ENCODE results near the gene SLX4IP. TPM values are rescaled to one million over a fixed set of nuclear protein-coding genes. Genes with fewer than 3 reads are reported as not detected.
"Not testable (repeated sequence)": the region's sequence is repeated elsewhere in the genome, so short reads cannot be mapped to it uniquely, and the experiment has no call there.

Gene SLX4IP
- total and polyA plus RNA-seq, 2 donors (not counting 1 experiment from before 2014, with no cell fraction given) = 2.0 to 8.1 TPM

DNA sequence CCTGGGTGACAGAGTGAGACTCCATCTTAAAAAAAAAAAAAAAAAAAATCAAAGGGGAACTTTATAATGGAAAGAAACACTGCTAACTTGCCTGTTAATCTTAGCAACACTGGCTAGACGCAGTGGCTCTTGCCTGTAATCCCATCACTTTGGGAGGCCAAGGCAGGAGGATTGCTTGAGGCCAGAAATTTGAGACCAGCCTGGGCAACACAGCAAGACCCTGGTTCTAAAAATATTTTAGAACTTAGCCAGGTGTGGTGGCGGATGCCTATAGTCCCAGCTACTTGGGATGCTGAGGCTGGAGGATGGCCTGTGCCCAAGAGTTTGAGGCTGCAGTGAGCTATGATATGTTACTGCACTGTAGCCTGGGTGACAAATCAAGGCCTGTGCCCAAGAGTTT is 17.9 kb upstream of the SLX4IP start:
- CTCF ChIA-PET = interaction anchor here (3.4 kb wide), 1 partner anchor 10 kb away, joined by 24 read pairs; no protein-coding TSS in a partner anchor
- 100% methylated on average over 1 of the region's 2 CpGs for WGBS (ENCODE audit: insufficient coverage)
- not testable (repeated sequence) for H3K79me2 ChIP-seq (ENCODE audit: control insufficient read depth, insufficient read depth, low read length)

DNA sequence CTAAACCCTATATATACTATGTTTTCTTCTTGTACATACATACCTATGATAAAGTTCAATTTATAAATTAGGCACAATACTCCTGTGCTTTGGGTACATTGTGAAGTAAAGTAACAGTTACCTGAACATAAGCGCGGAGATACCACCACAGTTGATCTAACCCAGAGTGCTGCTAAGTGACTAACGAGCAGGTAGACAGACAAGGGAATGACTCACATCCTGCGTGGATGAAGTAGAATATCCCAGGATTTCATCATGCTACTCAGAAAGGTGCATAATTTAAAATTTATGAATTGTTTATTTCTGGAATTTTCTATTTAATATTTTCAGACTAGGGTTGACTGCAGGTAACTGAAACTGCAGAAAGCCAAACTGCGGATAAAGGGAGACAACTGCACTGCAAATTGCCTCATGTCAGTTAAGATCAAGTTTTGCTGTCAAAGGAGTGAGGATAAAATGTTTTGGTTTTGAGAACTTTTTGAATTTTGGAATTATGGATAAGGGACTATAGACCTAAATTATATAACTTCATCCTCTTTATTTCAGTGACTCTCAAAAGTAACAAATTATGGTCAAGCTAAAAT is 15.5 kb upstream of the SLX4IP start:
- POLR2A ChIA-PET = no interaction called here
- Mint-ChIP-seq H3K27ac (no peak overlapping the region), H3K4me3 (no peak overlapping the region), H3K27me3 (no peaks in the 10 kb centered on the region), H3K9me3 (ENCODE audit: insufficient read depth) (no peaks in the 10 kb centered on the region), H3K4me1 (peaks cover 20% of the 10 kb centered on the region)
- DNase-seq = no peak
- no peak overlapping the region for H3K9ac ChIP-seq (ENCODE audit: low read length)
- peaks cover 0 to 8% of the 10 kb centered on the region in 2 donors for H3K4me1 ChIP-seq (ENCODE audit: control insufficient read depth in 2 of 2, insufficient read depth in 2 of 2, low read length in 2 of 2)
- no peak overlapping the region for H2AFZ ChIP-seq (ENCODE audit: insufficient read depth, low read depth, low read length, poor library complexity, severe bottlenecking)
- no peak overlapping the region for H3K4me3 ChIP-seq (ENCODE audit: control extremely low read depth in 1 of 5, extremely low read depth in 1 of 5, insufficient read depth in 1 of 5, low read depth in 2 of 5, low read length in 4 of 5)
- no peak overlapping the region for H3K27ac ChIP-seq (ENCODE audit: low read length in 2 of 2)
- no CpG with 5 or more reads among the region's 5 CpGs for WGBS (ENCODE audit: insufficient coverage)
- intact Hi-C loops (cut with micrococcal nuclease) = no loop called here
- peaks cover 6% of the 10 kb centered on the region for H4K20me1 ChIP-seq (ENCODE audit: control insufficient read depth, insufficient read depth, low read length, poor library complexity, severe bottlenecking)
- H3K79me2 ChIP-seq (ENCODE audit: control insufficient read depth, insufficient read depth, low read length) = peaks cover 8% of the 10 kb centered on the region
- H3K9me3 ChIP-seq (ENCODE audit: control extremely low read depth in 1 of 3, control insufficient read depth in 2 of 3, insufficient read depth in 1 of 3, low read length in 2 of 3) = no peaks in the 10 kb centered on the region
- no peak for ATAC-seq (ENCODE audit: low read depth)
- H3K27me3 ChIP-seq (replicated peaks in 1 of 4; ENCODE audit: control extremely low read depth in 1 of 4, control insufficient read depth in 3 of 4, insufficient read depth in 4 of 4, low read length in 3 of 4) = no peaks in the 10 kb centered on the region
- no peak overlapping the region for H3K4me2 ChIP-seq (replicated peaks; ENCODE audit: low read depth, low read length, poor library complexity, severe bottlenecking)
- H3K36me3 ChIP-seq (replicated peaks in 1 of 2; ENCODE audit: control extremely low read depth in 1 of 2, control insufficient read depth in 1 of 2, extremely low read depth in 1 of 2, insufficient read depth in 2 of 2, low read length in 1 of 2) = peaks cover 0 to 8% of the 10 kb centered on the region in 2 experiments
- TF ChIP-seq, protein P1, sequence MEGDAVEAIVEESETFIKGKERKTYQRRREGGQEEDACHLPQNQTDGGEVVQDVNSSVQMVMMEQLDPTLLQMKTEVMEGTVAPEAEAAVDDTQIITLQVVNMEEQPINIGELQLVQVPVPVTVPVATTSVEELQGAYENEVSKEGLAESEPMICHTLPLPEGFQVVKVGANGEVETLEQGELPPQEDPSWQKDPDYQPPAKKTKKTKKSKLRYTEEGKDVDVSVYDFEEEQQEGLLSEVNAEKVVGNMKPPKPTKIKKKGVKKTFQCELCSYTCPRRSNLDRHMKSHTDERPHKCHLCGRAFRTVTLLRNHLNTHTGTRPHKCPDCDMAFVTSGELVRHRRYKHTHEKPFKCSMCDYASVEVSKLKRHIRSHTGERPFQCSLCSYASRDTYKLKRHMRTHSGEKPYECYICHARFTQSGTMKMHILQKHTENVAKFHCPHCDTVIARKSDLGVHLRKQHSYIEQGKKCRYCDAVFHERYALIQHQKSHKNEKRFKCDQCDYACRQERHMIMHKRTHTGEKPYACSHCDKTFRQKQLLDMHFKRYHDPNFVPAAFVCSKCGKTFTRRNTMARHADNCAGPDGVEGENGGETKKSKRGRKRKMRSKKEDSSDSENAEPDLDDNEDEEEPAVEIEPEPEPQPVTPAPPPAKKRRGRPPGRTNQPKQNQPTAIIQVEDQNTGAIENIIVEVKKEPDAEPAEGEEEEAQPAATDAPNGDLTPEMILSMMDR (IDR thresholded peaks at IDR 0.05) = no peak
- TF ChIP-seq EZH2 (IDR thresholded peaks at IDR 0.05; ENCODE audit: borderline replicate concordance, insufficient read depth, low read depth, low read length, poor library complexity, severe bottlenecking) = no peak
- CTCF ChIA-PET = no interaction called here

More for the DNA sequence above, 17.9 kb upstream of the SLX4IP start:
- H3K9me3 Mint-ChIP-seq (ENCODE audit: insufficient read depth); H3K9ac ChIP-seq (ENCODE audit: low read length); H2AFZ ChIP-seq (ENCODE audit: insufficient read depth, low read depth, low read length, poor library complexity, severe bottlenecking); H3K4me2 ChIP-seq (replicated peaks; ENCODE audit: low read depth, low read length, poor library complexity, severe bottlenecking); H3K4me3 Mint-ChIP-seq; intact Hi-C loops (cut with micrococcal nuclease); ATAC-seq (ENCODE audit: low read depth); H3K4me1 ChIP-seq (ENCODE audit: control insufficient read depth in 2 of 2, insufficient read depth in 2 of 2, low read length in 2 of 2); H3K9me3 ChIP-seq (ENCODE audit: control extremely low read depth in 1 of 3, control insufficient read depth in 2 of 3, insufficient read depth in 1 of 3, low read length in 2 of 3); H4K20me1 ChIP-seq (ENCODE audit: control insufficient read depth, insufficient read depth, low read length, poor library complexity, severe bottlenecking); H3K27ac ChIP-seq (ENCODE audit: low read length in 2 of 2); H3K27me3 Mint-ChIP-seq; H3K27ac Mint-ChIP-seq; H3K27me3 ChIP-seq (replicated peaks in 1 of 4; ENCODE audit: control extremely low read depth in 1 of 4, control insufficient read depth in 3 of 4, insufficient read depth in 4 of 4, low read length in 3 of 4); DNase-seq; H3K4me3 ChIP-seq (ENCODE audit: control extremely low read depth in 1 of 5, extremely low read depth in 1 of 5, insufficient read depth in 1 of 5, low read depth in 2 of 5, low read length in 4 of 5); POLR2A ChIA-PET: not testable (repeated sequence)
- H3K36me3 ChIP-seq (replicated peaks in 1 of 2; ENCODE audit: control extremely low read depth in 1 of 2, control insufficient read depth in 1 of 2, extremely low read depth in 1 of 2, insufficient read depth in 2 of 2, low read length in 1 of 2) = peaks cover 0 to 14% of the 10 kb centered on the region in 2 experiments
- H3K4me1 Mint-ChIP-seq = peaks cover 20% of the 10 kb centered on the region

Data from B cell (primary cell).